Astrocyte (in vitro differentiated cells and primary cell): ENCODE results near the gene NRBF2. TPM values are rescaled to one million over a fixed set of nuclear protein-coding genes. Genes with fewer than 3 reads are reported as not detected.

Experiments used
- DNase-seq: peaks from one replicate; pipeline ENCODE4 v3.0.0-alpha.2; 2010; ENCODE audit warnings: low read depth
- FAIRE-seq: peaks from 2 replicates; lab custom pipeline; 2011; peaks lifted over from hg19 to GRCh38; lab: Jason Lieb, UNC
- H2AFZ ChIP-seq: 2 replicates; pipeline ENCODE4 v1.6.0; 2012; ENCODE audit warnings: low read depth, low read length, inconsistent platforms
- H3K27ac ChIP-seq: 2 replicates; pipeline ENCODE4 v1.5.1; 2011; ENCODE audit warnings: low read depth, low read length, inconsistent platforms
- H3K27me3 ChIP-seq: 2 replicates; pipeline ENCODE4 v1.6.0; 2011; ENCODE audit warnings: low read length, inconsistent platforms; ENCODE audit not compliant: insufficient read depth
- H3K36me3 ChIP-seq: 2 replicates; pipeline ENCODE4 v1.5.1; 2011; ENCODE audit warnings: low read length, inconsistent platforms; ENCODE audit not compliant: insufficient read depth
- H3K4me1 ChIP-seq: 2 replicates; pipeline ENCODE4 v1.5.1; 2011; ENCODE audit warnings: low read length, inconsistent platforms; ENCODE audit not compliant: insufficient read depth
- H3K4me2 ChIP-seq: 2 replicates; pipeline ENCODE4 v1.6.0; 2012; ENCODE audit warnings: low read length, inconsistent platforms
- H3K4me3 ChIP-seq: 2 replicates; pipeline ENCODE4 v1.5.1; 2011; ENCODE audit warnings: low read depth, mild to moderate bottlenecking, low read length, inconsistent platforms; ENCODE audit not compliant: insufficient read depth
- H3K79me2 ChIP-seq: 2 replicates; pipeline ENCODE4 v1.6.0; 2012; ENCODE audit warnings: mild to moderate bottlenecking, low read length, inconsistent platforms; ENCODE audit not compliant: insufficient read depth
- H3K9ac ChIP-seq: 2 replicates; pipeline ENCODE4 v1.6.0; 2012; ENCODE audit warnings: mild to moderate bottlenecking, low read length, inconsistent platforms
- H3K9me3 ChIP-seq: 2 replicates; pipeline ENCODE4 v1.5.1; 2012; ENCODE audit warnings: low read depth, mild to moderate bottlenecking, low read length, inconsistent platforms; ENCODE audit not compliant: insufficient read depth
- H4K20me1 ChIP-seq: 2 replicates; pipeline ENCODE4 v1.6.0; 2012; ENCODE audit warnings: low read length, inconsistent platforms; ENCODE audit not compliant: insufficient read depth
- H3K27ac Mint-ChIP-seq: one replicate; pipeline ENCODE4 v1.8.0; 2021; ENCODE audit warnings: mild to moderate bottlenecking, mixed read lengths; ENCODE audit not compliant: unreplicated experiment
- H3K27me3 Mint-ChIP-seq: one replicate; pipeline ENCODE4 v1.8.0; 2021; ENCODE audit warnings: low read depth, mixed read lengths; ENCODE audit not compliant: unreplicated experiment
- H3K36me3 Mint-ChIP-seq: one replicate; pipeline ENCODE4 v1.8.0; 2021; ENCODE audit warnings: low read depth, mixed read lengths; ENCODE audit not compliant: unreplicated experiment
- H3K4me1 Mint-ChIP-seq: one replicate; pipeline ENCODE4 v1.8.0; 2021; ENCODE audit warnings: low read depth, mixed read lengths; ENCODE audit not compliant: unreplicated experiment
- H3K4me3 Mint-ChIP-seq: one replicate; pipeline ENCODE4 v1.8.0; 2021; ENCODE audit warnings: mild to moderate bottlenecking, moderate library complexity, mixed read lengths; ENCODE audit not compliant: unreplicated experiment
- H3K9me3 Mint-ChIP-seq: one replicate; pipeline ENCODE4 v1.8.0; 2021; ENCODE audit warnings: mild to moderate bottlenecking, mixed read lengths; ENCODE audit not compliant: unreplicated experiment
- CTCF ChIP-seq: IDR thresholded peaks from 2 replicates; pipeline ENCODE4 v1.5.1; 2011; ENCODE audit warnings: low read depth, mild to moderate bottlenecking, inconsistent platforms, low read length, moderate library complexity; ENCODE audit not compliant: insufficient read depth
- EZH2 ChIP-seq: IDR thresholded peaks from 2 replicates; pipeline ENCODE4 v1.6.1; 2012; ENCODE audit warnings: mild to moderate bottlenecking, low read length, inconsistent platforms; ENCODE audit not compliant: insufficient read depth
- total RNA-seq: library from RNA; stranded (reverse); gene quantifications from 2 replicates; pipeline ENCODE4 v1.2.1, GENCODE V29; 2021

Gene NRBF2
- total RNA-seq, 1 donor from 2014 or later: 55.4 TPM

GRCh38 chr10:63137306-63137705, 4.2 kb downstream of the NRBF2 start:
- no peaks in the 10 kb centered on the region for H3K36me3 ChIP-seq
- H3K27me3 ChIP-seq: no peaks in the 10 kb centered on the region
- H3K9me3 ChIP-seq: no peaks in the 10 kb centered on the region
- H3K4me1 ChIP-seq: no peaks in the 10 kb centered on the region
- peaks cover 89% of the 10 kb centered on the region for H3K79me2 ChIP-seq
- H3K27ac Mint-ChIP-seq: peak overlapping the region; percentile 34
- peaks cover 17% of the 10 kb centered on the region for H3K4me1 Mint-ChIP-seq
- no peak overlapping the region for H2AFZ ChIP-seq
- TF ChIP-seq CTCF (no peak), EZH2 (no peak)
- DNase-seq: peak; percentile 69
- no peak overlapping the region for H3K4me2 ChIP-seq
- H3K9ac ChIP-seq: no peak overlapping the region
- no peak for FAIRE-seq
- peaks cover 18% of the 10 kb centered on the region for H3K36me3 Mint-ChIP-seq
- H3K9me3 Mint-ChIP-seq: peaks cover 6% of the 10 kb centered on the region
- H3K27me3 Mint-ChIP-seq: no peaks in the 10 kb centered on the region
- peaks cover 80% of the 10 kb centered on the region for H4K20me1 ChIP-seq
- no peak overlapping the region for H3K4me3 ChIP-seq
- H3K27ac ChIP-seq: no peak overlapping the region
- H3K4me3 Mint-ChIP-seq: no peak overlapping the region

- H3K4me1 ChIP-seq: no peaks in the 10 kb centered on the region
- no peak overlapping the region for H2AFZ ChIP-seq
- Mint-ChIP-seq H3K27ac (no peak overlapping the region), H3K36me3 (peaks cover 11% of the 10 kb centered on the region), H3K4me1 (peaks cover 19% of the 10 kb centered on the region), H3K27me3 (no peaks in the 10 kb centered on the region), H3K9me3 (no peaks in the 10 kb centered on the region), H3K4me3 (no peak overlapping the region)
- H3K4me2 ChIP-seq: no peak overlapping the region
- H3K9me3 ChIP-seq: no peaks in the 10 kb centered on the region
- no peak for TF ChIP-seq CTCF
- no peak for TF ChIP-seq EZH2
- H3K27ac ChIP-seq: no peak overlapping the region
- H3K79me2 ChIP-seq: peaks cover 97% of the 10 kb centered on the region
- no peak overlapping the region for H3K4me3 ChIP-seq
- no peak for DNase-seq
- FAIRE-seq: no peak
- no peaks in the 10 kb centered on the region for H3K36me3 ChIP-seq
- H3K27me3 ChIP-seq: no peaks in the 10 kb centered on the region
- peaks cover 95% of the 10 kb centered on the region for H4K20me1 ChIP-seq
- H3K9ac ChIP-seq: no peak overlapping the region
These were observed 6.9 kb downstream of the NRBF2 start for GRCh38 chr10:63140077-63140476.

GRCh38 chr10:63142136-63142535, 9.0 kb downstream of the NRBF2 start:
- Mint-ChIP-seq H3K27me3 (no peaks in the 10 kb centered on the region), H3K9me3 (no peaks in the 10 kb centered on the region), H3K4me3 (no peak overlapping the region), H3K36me3 (peaks cover 10% of the 10 kb centered on the region), H3K27ac (no peak overlapping the region), H3K4me1 (peaks cover 25% of the 10 kb centered on the region)
- Histone ChIP-seq H4K20me1 (peaks cover 92% of the 10 kb centered on the region), H3K4me3 (no peak overlapping the region), H3K9ac (no peak overlapping the region), H3K4me1 (no peaks in the 10 kb centered on the region), H3K27ac (no peak overlapping the region), H3K4me2 (no peak overlapping the region), H3K79me2 (peaks cover 96% of the 10 kb centered on the region), H3K9me3 (no peaks in the 10 kb centered on the region), H2AFZ (no peak overlapping the region), H3K36me3 (no peaks in the 10 kb centered on the region), H3K27me3 (no peaks in the 10 kb centered on the region)
- DNase-seq (no peak), FAIRE-seq (no peak)
- TF ChIP-seq EZH2 (no peak), CTCF (no peak)
